Keratinocyte (primary cell): Measurements from ENCODE around the gene DSCAML1. TPM values are rescaled to one million over a fixed set of nuclear protein-coding genes. Genes with fewer than 3 reads are reported as not detected.

Experiments used
- DNase-seq: peaks from one replicate; pipeline ENCODE4 v3.0.0-alpha.2; 2011; ENCODE audit warnings: low read depth, missing footprints, low spot score
- FAIRE-seq: peaks from 2 replicates; lab custom pipeline; 2011; peaks lifted over from hg19 to GRCh38; lab: Jason Lieb, UNC
- H2AFZ ChIP-seq: 2 replicates; pipeline ENCODE4 v1.6.0; 2012; ENCODE audit warnings: low read length, control low read depth, inconsistent platforms; ENCODE audit not compliant: control insufficient read depth
- H3K27ac ChIP-seq: 2 replicates; pipeline ENCODE4 v1.5.1; 2011; ENCODE audit warnings: low read length; ENCODE audit not compliant: control insufficient read depth, insufficient read depth
- H3K27me3 ChIP-seq: 3 replicates; pipeline ENCODE4 v1.6.0; 2011; ENCODE audit warnings: low read length; ENCODE audit not compliant: control insufficient read depth, insufficient read depth; ENCODE audit errors: extremely low read depth
- H3K36me3 ChIP-seq, 2 experiments: 2 replicates in 1 of 2; 3 replicates in 1 of 2; pipeline ENCODE4 v1.5.1; 2011; ENCODE audit warnings: low read length in 2 of 2, mild to moderate bottlenecking in 1 of 2; ENCODE audit not compliant: control insufficient read depth in 2 of 2, insufficient read depth in 2 of 2; ENCODE audit errors: extremely low read depth in 1 of 2
- H3K4me1 ChIP-seq: 3 replicates; pipeline ENCODE4 v1.5.1; 2011; ENCODE audit warnings: low read length; ENCODE audit not compliant: control insufficient read depth, insufficient read depth; ENCODE audit errors: extremely low read depth
- H3K4me2 ChIP-seq: 3 replicates; pipeline ENCODE4 v1.6.0; 2011; ENCODE audit warnings: low read depth, low read length; ENCODE audit not compliant: control insufficient read depth, insufficient read depth; ENCODE audit errors: extremely low read depth
- H3K4me3 ChIP-seq, 3 experiments: fragments of 200-600 bp in 1 of 3; sonication (generic) in 1 of 3; 2 replicates in 2 of 3; 3 replicates in 1 of 3; pipeline ENCODE4 v1.5.1; 2011 to 2016; ENCODE audit warnings: low read length in 3 of 3, mild to moderate bottlenecking in 3 of 3, control low read depth in 2 of 3, inconsistent platforms in 1 of 3, low read depth in 1 of 3, mixed read lengths in 1 of 3, mixed run types in 1 of 3, moderate library complexity in 1 of 3; ENCODE audit not compliant: control insufficient read depth in 2 of 3, insufficient read depth in 2 of 3; ENCODE audit errors: extremely low read depth in 1 of 3
- H3K79me2 ChIP-seq: 2 replicates; pipeline ENCODE4 v1.6.0; 2012; ENCODE audit warnings: low read length; ENCODE audit not compliant: control insufficient read depth, insufficient read depth
- H3K9ac ChIP-seq: 3 replicates; pipeline ENCODE4 v1.6.0; 2011; ENCODE audit warnings: low read length; ENCODE audit not compliant: control insufficient read depth, insufficient read depth; ENCODE audit errors: extremely low read depth
- H3K9me1 ChIP-seq: 3 replicates; pipeline ENCODE4 v1.6.0; 2011; ENCODE audit warnings: low read length; ENCODE audit not compliant: control insufficient read depth, insufficient read depth; ENCODE audit errors: extremely low read depth
- H3K9me3 ChIP-seq: 2 replicates; pipeline ENCODE4 v1.5.1; 2012; ENCODE audit warnings: low read depth, low read length; ENCODE audit not compliant: control insufficient read depth
- H4K20me1 ChIP-seq: 3 replicates; pipeline ENCODE4 v1.6.0; 2011; ENCODE audit warnings: low read length; ENCODE audit not compliant: control insufficient read depth, insufficient read depth; ENCODE audit errors: extremely low read depth
- EZH2 ChIP-seq: IDR thresholded peaks from one replicate; pipeline ENCODE4 v1.6.1; 2012; ENCODE audit warnings: inconsistent platforms, mild to moderate bottlenecking, low read length, moderate library complexity
- dilution Hi-C: fragments of 300-500 bp; cut with MboI; formaldehyde crosslinking; loops from one replicate; pipeline ENCODE4 v1.7.0; 2020; ENCODE audit warnings: low sequenced_read_pairs; ENCODE audit not compliant: extremely low pct_ligation_motif_present
- polyA plus RNA-seq, 5 experiments: library from polyadenylated mRNA; depleted of rRNA in 3 of 5; stranded (reverse) in 3 of 5; stranded (forward) in 1 of 5; unstranded in 1 of 5; fragments of >200 nt; gene quantifications; 1 replicate in 1 of 5; 2 replicates in 3 of 5; 3 replicates in 1 of 5; pipeline versions ENCODE4 v1.2.1 to v1.2.3, GENCODE V29; 2011 to 2012; ENCODE audit warnings: missing spikeins in 2 of 5, low read depth in 1 of 5, low replicate concordance in 1 of 5
- TF ChIP-seq, protein P1 (sequence below), 3 experiments: IDR thresholded peaks in 1 of 3; conservative IDR thresholded peaks in 1 of 3; optimal IDR thresholded peaks in 1 of 3; 2 replicates in 2 of 3; 3 replicates in 1 of 3; pipeline versions ENCODE3 to v1.5.1; 2011; ENCODE audit warnings: low read length in 3 of 3, mild to moderate bottlenecking in 3 of 3, moderate library complexity in 2 of 3, control low read depth in 1 of 3, inconsistent platforms in 1 of 3; ENCODE audit not compliant: insufficient read depth in 2 of 3; ENCODE audit errors: extremely low read depth in 1 of 3

The DSCAML1 gene
- polyA plus RNA-seq, 1 donor (not counting 4 experiments of a cell fraction or from before 2014, with no cell fraction given), result not detected

GRCh38 chr11:117691516-117691915 lies 105.5 kb downstream of the DSCAML1 start:
- H3K27ac ChIP-seq, result no peak overlapping the region
- H3K79me2 ChIP-seq, result no peaks in the 10 kb centered on the region
- H3K27me3 ChIP-seq, result peaks cover 11% of the 10 kb centered on the region
- H3K9ac ChIP-seq, result no peak overlapping the region
- H3K9me1 ChIP-seq, result no peaks in the 10 kb centered on the region
- H3K9me3 ChIP-seq, result no peaks in the 10 kb centered on the region
- H4K20me1 ChIP-seq, result no peaks in the 10 kb centered on the region
- no peak overlapping the region for H3K4me3 ChIP-seq
- no peaks in the 10 kb centered on the region for H3K36me3 ChIP-seq
- no peak for TF ChIP-seq EZH2
- TF ChIP-seq, protein P1, sequence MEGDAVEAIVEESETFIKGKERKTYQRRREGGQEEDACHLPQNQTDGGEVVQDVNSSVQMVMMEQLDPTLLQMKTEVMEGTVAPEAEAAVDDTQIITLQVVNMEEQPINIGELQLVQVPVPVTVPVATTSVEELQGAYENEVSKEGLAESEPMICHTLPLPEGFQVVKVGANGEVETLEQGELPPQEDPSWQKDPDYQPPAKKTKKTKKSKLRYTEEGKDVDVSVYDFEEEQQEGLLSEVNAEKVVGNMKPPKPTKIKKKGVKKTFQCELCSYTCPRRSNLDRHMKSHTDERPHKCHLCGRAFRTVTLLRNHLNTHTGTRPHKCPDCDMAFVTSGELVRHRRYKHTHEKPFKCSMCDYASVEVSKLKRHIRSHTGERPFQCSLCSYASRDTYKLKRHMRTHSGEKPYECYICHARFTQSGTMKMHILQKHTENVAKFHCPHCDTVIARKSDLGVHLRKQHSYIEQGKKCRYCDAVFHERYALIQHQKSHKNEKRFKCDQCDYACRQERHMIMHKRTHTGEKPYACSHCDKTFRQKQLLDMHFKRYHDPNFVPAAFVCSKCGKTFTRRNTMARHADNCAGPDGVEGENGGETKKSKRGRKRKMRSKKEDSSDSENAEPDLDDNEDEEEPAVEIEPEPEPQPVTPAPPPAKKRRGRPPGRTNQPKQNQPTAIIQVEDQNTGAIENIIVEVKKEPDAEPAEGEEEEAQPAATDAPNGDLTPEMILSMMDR (optimal IDR thresholded peaks at IDR 0.05 in 1 of 3, IDR thresholded peaks at IDR 0.05 in 1 of 3, conservative IDR thresholded peaks at IDR 0.05 in 1 of 3; ENCODE audit: extremely low read depth in 1 of 3, insufficient read depth in 2 of 3, low read length in 3 of 3), result no peak
- H3K4me1 ChIP-seq, result no peaks in the 10 kb centered on the region
- no peak overlapping the region for H2AFZ ChIP-seq
- FAIRE-seq (no peak), DNase-seq (no peak)
- no peak overlapping the region for H3K4me2 ChIP-seq
- dilution Hi-C loops, result no loop called here

DNA sequence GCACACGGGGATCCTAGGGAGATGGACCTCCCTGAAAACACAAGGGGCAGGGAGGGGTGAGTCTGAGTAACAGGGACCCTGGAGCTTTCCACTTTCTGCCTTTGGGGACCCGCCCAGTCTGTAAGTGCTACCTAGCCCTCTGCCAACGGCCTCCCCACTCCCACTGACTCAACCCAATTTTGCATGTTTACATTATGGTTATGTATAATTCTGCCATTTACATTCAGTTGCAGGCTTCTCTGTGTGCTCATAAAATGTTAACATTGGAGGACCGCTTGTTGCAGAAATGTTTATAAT lies 105.8 kb downstream of the DSCAML1 start:
- no peak for FAIRE-seq
- peaks cover 15% of the 10 kb centered on the region for H3K27me3 ChIP-seq
- H3K9me1 ChIP-seq, result no peaks in the 10 kb centered on the region
- H3K4me2 ChIP-seq, result no peak overlapping the region
- no peak for TF ChIP-seq EZH2
- TF ChIP-seq, protein P1 (optimal IDR thresholded peaks at IDR 0.05 in 1 of 3, IDR thresholded peaks at IDR 0.05 in 1 of 3, conservative IDR thresholded peaks at IDR 0.05 in 1 of 3; ENCODE audit: extremely low read depth in 1 of 3, insufficient read depth in 2 of 3, low read length in 3 of 3), result no peak
- H3K36me3 ChIP-seq, result no peaks in the 10 kb centered on the region
- H3K9me3 ChIP-seq, result no peaks in the 10 kb centered on the region
- no peaks in the 10 kb centered on the region for H3K79me2 ChIP-seq
- H4K20me1 ChIP-seq, result no peaks in the 10 kb centered on the region
- H3K27ac ChIP-seq, result no peak overlapping the region
- no peak overlapping the region for H3K9ac ChIP-seq
- DNase-seq, result no peak
- dilution Hi-C loops, result no loop called here
- no peak overlapping the region for H2AFZ ChIP-seq
- H3K4me3 ChIP-seq, result no peak overlapping the region
- no peaks in the 10 kb centered on the region for H3K4me1 ChIP-seq
